ENCODE data around the gene CNTNAP2. TPM values are rescaled to one million over a fixed set of nuclear protein-coding genes. Genes with fewer than 3 reads are reported as not detected.

The CNTNAP2 gene
- total RNA-seq, 1 donor = 7.6 TPM

- no peak for TF ChIP-seq CTCF (IDR thresholded peaks at IDR 0.05; ENCODE audit: extremely low read depth, low read depth, low read length)
- H3K36me3 ChIP-seq (ENCODE audit: insufficient read depth, low read length) = no peaks in the 10 kb centered on the region
- no peaks in the 10 kb centered on the region for H3K27me3 ChIP-seq (ENCODE audit: insufficient read depth, low read length)
- DNase-seq (ENCODE audit: insufficient read length, low spot score, missing footprints) = no peak
- H3K79me2 ChIP-seq (ENCODE audit: insufficient read depth, low read length) = no peaks in the 10 kb centered on the region
- H2AFZ ChIP-seq (ENCODE audit: low read length) = no peak overlapping the region
- H3K27ac ChIP-seq (ENCODE audit: low read depth, low read length) = no peak overlapping the region
- no peak overlapping the region for H3K4me3 ChIP-seq (ENCODE audit: insufficient read depth, low read length)
- no peaks in the 10 kb centered on the region for H3K4me1 ChIP-seq (ENCODE audit: insufficient read depth, low read length)
- H3K4me2 ChIP-seq (ENCODE audit: insufficient read depth, low read length) = no peak overlapping the region
- no peaks in the 10 kb centered on the region for H3K9me3 ChIP-seq (ENCODE audit: low read depth, low read length)
- no peaks in the 10 kb centered on the region for H4K20me1 ChIP-seq (ENCODE audit: insufficient read depth, low read length)
These were observed 1057.3 kb downstream of the CNTNAP2 start for GRCh38 chr7:147173883-147174282.

- Histone ChIP-seq H2AFZ (ENCODE audit: low read length) (no peak overlapping the region), H3K79me2 (ENCODE audit: insufficient read depth, low read length) (no peaks in the 10 kb centered on the region), H3K9me3 (ENCODE audit: low read depth, low read length) (no peaks in the 10 kb centered on the region), H3K27me3 (ENCODE audit: insufficient read depth, low read length) (no peaks in the 10 kb centered on the region), H3K4me3 (ENCODE audit: insufficient read depth, low read length) (no peak overlapping the region), H3K4me1 (ENCODE audit: insufficient read depth, low read length) (no peaks in the 10 kb centered on the region), H3K36me3 (ENCODE audit: insufficient read depth, low read length) (no peaks in the 10 kb centered on the region), H3K27ac (ENCODE audit: low read depth, low read length) (no peak overlapping the region), H3K4me2 (ENCODE audit: insufficient read depth, low read length) (no peak overlapping the region), H4K20me1 (ENCODE audit: insufficient read depth, low read length) (no peaks in the 10 kb centered on the region)
- DNase-seq (ENCODE audit: insufficient read length, low spot score, missing footprints) = no peak
- no peak for TF ChIP-seq CTCF (IDR thresholded peaks at IDR 0.05; ENCODE audit: extremely low read depth, low read depth, low read length)
These were observed 1066.3 kb downstream of the CNTNAP2 start for GRCh38 chr7:147182874-147183273.

- no peaks in the 10 kb centered on the region for H3K9me3 ChIP-seq (ENCODE audit: low read depth, low read length)
- no peaks in the 10 kb centered on the region for H3K36me3 ChIP-seq (ENCODE audit: insufficient read depth, low read length)
- H3K4me1 ChIP-seq (ENCODE audit: insufficient read depth, low read length) = no peaks in the 10 kb centered on the region
- no peaks in the 10 kb centered on the region for H3K79me2 ChIP-seq (ENCODE audit: insufficient read depth, low read length)
- no peak overlapping the region for H2AFZ ChIP-seq (ENCODE audit: low read length)
- no peak overlapping the region for H3K27ac ChIP-seq (ENCODE audit: low read depth, low read length)
- no peak for TF ChIP-seq CTCF (IDR thresholded peaks at IDR 0.05; ENCODE audit: extremely low read depth, low read depth, low read length)
- no peak overlapping the region for H3K4me3 ChIP-seq (ENCODE audit: insufficient read depth, low read length)
- no peak for DNase-seq (ENCODE audit: insufficient read length, low spot score, missing footprints)
- no peak overlapping the region for H3K4me2 ChIP-seq (ENCODE audit: insufficient read depth, low read length)
- no peaks in the 10 kb centered on the region for H3K27me3 ChIP-seq (ENCODE audit: insufficient read depth, low read length)
- no peaks in the 10 kb centered on the region for H4K20me1 ChIP-seq (ENCODE audit: insufficient read depth, low read length)
These were observed 1066.7 kb downstream of the CNTNAP2 start for GRCh38 chr7:147183276-147183675.

GRCh38 chr7:147188467-147188866, 1071.9 kb downstream of the CNTNAP2 start:
- no peaks in the 10 kb centered on the region for H3K4me1 ChIP-seq (ENCODE audit: insufficient read depth, low read length)
- no peaks in the 10 kb centered on the region for H3K79me2 ChIP-seq (ENCODE audit: insufficient read depth, low read length)
- no peak for TF ChIP-seq CTCF (IDR thresholded peaks at IDR 0.05; ENCODE audit: extremely low read depth, low read depth, low read length)
- H3K36me3 ChIP-seq (ENCODE audit: insufficient read depth, low read length) = no peaks in the 10 kb centered on the region
- no peak overlapping the region for H3K27ac ChIP-seq (ENCODE audit: low read depth, low read length)
- H4K20me1 ChIP-seq (ENCODE audit: insufficient read depth, low read length) = no peaks in the 10 kb centered on the region
- no peak overlapping the region for H3K4me3 ChIP-seq (ENCODE audit: insufficient read depth, low read length)
- H2AFZ ChIP-seq (ENCODE audit: low read length) = no peak overlapping the region
- no peak overlapping the region for H3K4me2 ChIP-seq (ENCODE audit: insufficient read depth, low read length)
- no peak for DNase-seq (ENCODE audit: insufficient read length, low spot score, missing footprints)
- no peaks in the 10 kb centered on the region for H3K9me3 ChIP-seq (ENCODE audit: low read depth, low read length)
- no peaks in the 10 kb centered on the region for H3K27me3 ChIP-seq (ENCODE audit: insufficient read depth, low read length)
